ENCODE measurements around the gene ZC3H6.
A peak's percentile ranks its signal among the peaks of the same experiment; 100 is the strongest.

The ZC3H6 gene

DNA sequence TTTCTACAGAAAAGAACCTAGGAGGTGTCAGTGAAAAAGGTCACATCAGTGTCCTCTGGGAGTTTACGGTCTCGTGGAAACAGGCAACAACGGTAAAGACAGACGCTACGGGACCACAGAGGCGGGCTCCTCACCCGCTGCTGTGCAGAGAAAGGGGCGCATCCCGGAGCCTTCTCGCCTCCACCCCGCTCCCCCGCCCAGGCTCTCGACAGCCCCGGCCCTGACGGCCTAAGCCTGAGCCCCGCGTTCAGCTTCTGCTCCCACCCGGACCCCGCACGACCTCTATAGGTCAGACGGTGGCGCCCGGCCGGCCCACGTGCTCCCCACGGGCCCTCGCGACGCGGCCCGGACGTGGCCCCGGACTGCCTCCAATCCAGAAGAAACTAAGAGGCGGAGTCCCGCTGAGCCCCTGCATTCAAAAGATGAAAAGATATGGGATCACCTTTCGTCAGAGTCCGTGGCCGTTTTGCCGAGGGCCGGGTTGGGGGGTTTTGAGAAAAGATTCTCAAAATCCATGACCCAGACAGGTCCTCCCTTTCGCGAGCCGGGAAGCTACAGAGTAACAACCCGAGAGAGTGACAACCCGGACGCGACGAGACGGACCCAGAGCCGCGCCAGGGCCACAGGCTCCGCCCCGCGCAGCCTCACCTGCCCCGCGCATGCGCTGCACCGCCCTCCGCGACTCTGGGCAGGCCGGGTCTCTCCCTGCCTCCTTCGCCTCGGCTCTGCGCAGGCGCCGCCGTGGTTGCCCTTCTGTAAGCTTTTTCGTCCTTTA lies 20.7 kb upstream of the ZC3H6 start, which contains the start of gene ZC3H8:
TSS of gene ZC3H8 (minus strand) at position 577 of the 775 bp plus-strand sequence. CDS start at position 516, 61 bp downstream.
- Histone ChIP-seq H3K4me3 (peak within 1 kb of the TSS; percentile 98), H3K9me3 (ENCODE audit: low read depth, low read length) (no peaks in the 10 kb centered on the region), H3K27ac (no peak within 1 kb of the TSS), H3K36me3 (ENCODE audit: insufficient read depth, low read length) (peaks cover 5% of the 10 kb centered on the region), H3K9ac (ENCODE audit: insufficient read length) (peak within 1 kb of the TSS; percentile 87)
- DNase-seq (ENCODE audit: low read depth, low spot score) = peak; percentile 8
- TF ChIP-seq POLR2AphosphoS5 (IDR thresholded peaks at IDR 0.05; ENCODE audit: borderline replicate concordance, low read depth, low read length) (peak; percentile 86), FOXP2 (optimal IDR thresholded peaks at IDR 0.05; ENCODE audit: control extremely low read depth, extremely low read length, insufficient read depth) (peak; percentile 44), EZH2 (IDR thresholded peaks at IDR 0.05) (no peak)

DNA sequence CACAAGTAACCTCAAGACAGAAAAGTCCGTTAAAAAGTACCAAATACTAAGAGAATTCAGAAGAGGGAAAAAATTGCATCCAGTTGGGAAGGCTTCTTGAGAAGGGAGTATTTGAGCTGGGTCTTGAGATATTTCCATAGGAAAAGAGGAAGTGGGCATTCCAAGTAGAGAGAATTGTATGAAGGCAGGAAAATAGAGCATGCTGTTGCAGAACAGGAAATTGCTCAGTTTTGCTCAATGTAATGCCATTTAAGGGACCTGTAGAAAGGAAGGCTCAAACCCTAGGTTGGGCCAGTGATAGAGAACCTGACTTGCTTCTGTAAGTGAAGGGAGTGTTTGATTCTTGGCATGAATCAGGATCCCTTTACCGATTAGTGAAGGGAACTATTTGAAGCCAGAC lies 19.5 kb upstream of the ZC3H6 start:
- H3K4me3 ChIP-seq = no peak overlapping the region
- H3K36me3 ChIP-seq (ENCODE audit: insufficient read depth, low read length) = no peaks in the 10 kb centered on the region
- no peaks in the 10 kb centered on the region for H3K9me3 ChIP-seq (ENCODE audit: low read depth, low read length)
- no peak for TF ChIP-seq FOXP2 (optimal IDR thresholded peaks at IDR 0.05; ENCODE audit: control extremely low read depth, extremely low read length, insufficient read depth)
- no peak for TF ChIP-seq EZH2 (IDR thresholded peaks at IDR 0.05)
- TF ChIP-seq POLR2AphosphoS5 (IDR thresholded peaks at IDR 0.05; ENCODE audit: borderline replicate concordance, low read depth, low read length) = no peak
- H3K9ac ChIP-seq (ENCODE audit: insufficient read length) = no peak overlapping the region
- no peak overlapping the region for H3K27ac ChIP-seq
- DNase-seq (ENCODE audit: low read depth, low spot score) = no peak

DNA sequence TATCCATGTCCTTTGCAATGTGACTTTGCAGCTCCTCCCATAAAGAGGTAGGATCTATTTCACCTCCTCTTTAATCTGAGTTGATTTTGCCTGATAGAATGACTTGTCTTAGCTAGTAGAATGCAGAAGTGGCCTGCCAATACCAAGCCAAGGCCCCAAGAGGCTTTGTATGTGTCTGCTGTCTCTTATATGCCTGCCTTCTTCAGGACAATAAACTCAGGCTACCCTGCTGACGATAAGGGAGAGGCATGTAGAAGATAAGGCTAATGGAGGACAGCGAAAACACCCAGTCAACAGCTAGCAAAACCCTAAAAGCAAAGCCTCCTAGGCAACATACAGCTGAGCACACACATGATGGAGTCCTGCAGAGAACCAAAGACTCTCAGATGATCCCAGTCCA lies 18.7 kb upstream of the ZC3H6 start:
- Histone ChIP-seq H3K9ac (ENCODE audit: insufficient read length) (no peak overlapping the region), H3K27ac (no peak overlapping the region), H3K4me3 (no peak overlapping the region), H3K9me3 (ENCODE audit: low read depth, low read length) (no peaks in the 10 kb centered on the region), H3K36me3 (ENCODE audit: insufficient read depth, low read length) (no peaks in the 10 kb centered on the region)
- no peak for DNase-seq (ENCODE audit: low read depth, low spot score)
- TF ChIP-seq FOXP2 (optimal IDR thresholded peaks at IDR 0.05; ENCODE audit: control extremely low read depth, extremely low read length, insufficient read depth) (no peak), EZH2 (IDR thresholded peaks at IDR 0.05) (no peak), POLR2AphosphoS5 (IDR thresholded peaks at IDR 0.05; ENCODE audit: borderline replicate concordance, low read depth, low read length) (no peak)

DNA sequence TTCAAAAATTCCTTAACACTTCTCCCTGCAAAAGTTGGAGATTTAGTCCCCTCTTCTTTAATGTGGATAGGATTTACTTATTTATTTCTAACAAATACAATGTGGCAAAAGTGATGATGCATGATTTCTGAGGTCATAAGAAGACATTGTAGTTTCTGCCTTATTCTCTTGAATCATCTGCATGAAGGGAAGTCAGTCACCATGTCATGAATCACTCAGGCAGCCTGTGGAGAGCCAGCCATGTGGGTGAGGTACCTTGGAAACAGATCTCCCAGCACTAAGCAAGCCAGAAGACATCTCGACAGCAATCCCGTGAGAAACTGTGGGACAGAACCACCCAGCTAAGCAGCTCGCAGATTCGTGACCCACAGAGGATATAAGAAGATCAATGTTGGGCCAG lies 17.8 kb upstream of the ZC3H6 start:
- DNase-seq (ENCODE audit: low read depth, low spot score) = no peak
- no peak overlapping the region for H3K27ac ChIP-seq
- H3K4me3 ChIP-seq = no peak overlapping the region
- H3K36me3 ChIP-seq (ENCODE audit: insufficient read depth, low read length) = no peaks in the 10 kb centered on the region
- TF ChIP-seq EZH2 (IDR thresholded peaks at IDR 0.05) (no peak), FOXP2 (optimal IDR thresholded peaks at IDR 0.05; ENCODE audit: control extremely low read depth, extremely low read length, insufficient read depth) (no peak), POLR2AphosphoS5 (IDR thresholded peaks at IDR 0.05; ENCODE audit: borderline replicate concordance, low read depth, low read length) (no peak)
- no peaks in the 10 kb centered on the region for H3K9me3 ChIP-seq (ENCODE audit: low read depth, low read length)
- H3K9ac ChIP-seq (ENCODE audit: insufficient read length) = no peak overlapping the region

DNA sequence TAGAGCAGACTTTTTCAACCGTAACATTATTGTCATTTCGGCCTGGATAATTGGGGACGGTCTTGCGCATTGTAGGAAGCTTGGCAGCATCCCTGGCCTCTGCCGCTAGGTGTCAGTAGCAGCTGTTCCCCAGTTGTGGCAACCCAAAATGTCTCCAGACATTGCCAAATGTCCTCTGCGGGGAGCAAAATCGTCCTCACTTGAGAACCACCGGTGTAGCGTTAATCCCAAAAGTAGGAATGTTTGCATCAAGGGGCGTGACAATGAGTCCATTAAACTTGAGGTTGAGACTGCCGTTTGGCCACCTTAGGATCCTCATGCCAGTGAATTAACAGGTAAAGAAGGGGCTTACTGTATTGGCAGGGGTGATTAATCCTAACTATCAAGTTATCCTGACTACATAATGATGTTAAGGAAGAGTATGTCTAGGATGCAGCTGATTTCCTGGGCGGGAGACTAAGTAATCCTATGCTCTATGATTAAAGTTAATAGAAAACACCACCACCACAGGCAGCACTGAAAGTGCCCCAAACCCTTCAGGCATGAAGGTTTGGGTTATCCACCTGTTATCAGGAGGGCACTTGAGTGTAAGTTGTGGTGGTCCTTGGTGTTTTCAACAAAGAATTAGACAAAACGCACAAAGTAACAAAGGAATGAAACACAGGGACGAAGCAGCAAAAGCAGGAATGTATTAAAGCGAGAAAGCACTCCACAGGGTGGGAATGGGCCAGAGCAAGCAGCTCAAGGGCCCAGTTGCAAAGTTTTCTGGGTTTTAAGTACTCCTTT lies 15.7 kb upstream of the ZC3H6 start:
- Histone ChIP-seq H3K9me3 (ENCODE audit: low read depth, low read length) (no peaks in the 10 kb centered on the region), H3K4me3 (peak overlapping the region; percentile 55), H3K9ac (ENCODE audit: insufficient read length) (no peak overlapping the region), H3K27ac (no peak overlapping the region), H3K36me3 (ENCODE audit: insufficient read depth, low read length) (no peaks in the 10 kb centered on the region)
- DNase-seq (ENCODE audit: low read depth, low spot score) = peak; percentile 74
- TF ChIP-seq EZH2 (IDR thresholded peaks at IDR 0.05) (no peak), FOXP2 (optimal IDR thresholded peaks at IDR 0.05; ENCODE audit: control extremely low read depth, extremely low read length, insufficient read depth) (no peak), POLR2AphosphoS5 (IDR thresholded peaks at IDR 0.05; ENCODE audit: borderline replicate concordance, low read depth, low read length) (no peak)

DNA sequence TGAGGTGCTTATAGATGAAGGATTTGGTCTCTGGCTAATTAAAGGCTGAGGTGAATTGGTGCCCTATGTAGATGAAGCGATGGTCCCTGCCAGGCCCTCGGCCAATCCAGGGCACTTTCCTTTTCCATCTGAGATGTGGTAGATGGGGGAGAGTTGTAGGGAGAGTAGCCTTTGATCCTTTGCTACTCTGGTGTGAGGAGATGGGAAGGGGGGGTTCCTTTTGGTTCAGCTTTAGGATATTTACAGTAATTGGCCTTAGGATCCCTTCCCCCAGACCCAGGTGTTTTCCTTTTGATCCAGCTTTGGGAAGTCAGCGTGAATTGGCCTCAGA lies 15.1 kb upstream of the ZC3H6 start:
- Histone ChIP-seq H3K4me3 (no peak overlapping the region), H3K9ac (ENCODE audit: insufficient read length) (no peak overlapping the region), H3K36me3 (ENCODE audit: insufficient read depth, low read length) (no peaks in the 10 kb centered on the region), H3K27ac (no peak overlapping the region), H3K9me3 (ENCODE audit: low read depth, low read length) (no peaks in the 10 kb centered on the region)
- no peak for DNase-seq (ENCODE audit: low read depth, low spot score)
- no peak for TF ChIP-seq EZH2 (IDR thresholded peaks at IDR 0.05)
- no peak for TF ChIP-seq POLR2AphosphoS5 (IDR thresholded peaks at IDR 0.05; ENCODE audit: borderline replicate concordance, low read depth, low read length)
- TF ChIP-seq FOXP2 (optimal IDR thresholded peaks at IDR 0.05; ENCODE audit: control extremely low read depth, extremely low read length, insufficient read depth) = no peak

DNA sequence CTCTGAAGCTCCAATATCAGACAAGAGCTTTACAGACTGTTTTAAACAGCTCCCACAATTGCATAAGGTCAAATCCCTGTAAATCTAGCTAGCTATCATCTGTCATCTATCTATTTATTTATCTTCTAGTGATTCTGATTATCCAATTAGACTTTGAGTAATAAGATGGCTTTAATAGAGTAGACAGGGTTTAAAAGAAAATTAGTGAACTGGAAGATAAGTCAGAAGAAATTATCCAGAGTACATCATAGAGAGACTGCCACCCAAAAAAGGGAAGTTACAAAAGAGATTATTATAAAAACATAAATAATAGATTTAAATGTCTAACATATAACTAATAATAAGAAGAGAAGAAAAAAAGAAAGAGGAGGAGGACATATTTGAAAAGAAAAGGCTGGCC lies 12.5 kb upstream of the ZC3H6 start:
- Histone ChIP-seq H3K4me3 (no peak overlapping the region), H3K9me3 (ENCODE audit: low read depth, low read length) (no peaks in the 10 kb centered on the region), H3K27ac (no peak overlapping the region), H3K9ac (ENCODE audit: insufficient read length) (no peak overlapping the region), H3K36me3 (ENCODE audit: insufficient read depth, low read length) (no peaks in the 10 kb centered on the region)
- no peak for DNase-seq (ENCODE audit: low read depth, low spot score)
- TF ChIP-seq FOXP2 (optimal IDR thresholded peaks at IDR 0.05; ENCODE audit: control extremely low read depth, extremely low read length, insufficient read depth) = no peak
- no peak for TF ChIP-seq POLR2AphosphoS5 (IDR thresholded peaks at IDR 0.05; ENCODE audit: borderline replicate concordance, low read depth, low read length)
- no peak for TF ChIP-seq EZH2 (IDR thresholded peaks at IDR 0.05)

DNA sequence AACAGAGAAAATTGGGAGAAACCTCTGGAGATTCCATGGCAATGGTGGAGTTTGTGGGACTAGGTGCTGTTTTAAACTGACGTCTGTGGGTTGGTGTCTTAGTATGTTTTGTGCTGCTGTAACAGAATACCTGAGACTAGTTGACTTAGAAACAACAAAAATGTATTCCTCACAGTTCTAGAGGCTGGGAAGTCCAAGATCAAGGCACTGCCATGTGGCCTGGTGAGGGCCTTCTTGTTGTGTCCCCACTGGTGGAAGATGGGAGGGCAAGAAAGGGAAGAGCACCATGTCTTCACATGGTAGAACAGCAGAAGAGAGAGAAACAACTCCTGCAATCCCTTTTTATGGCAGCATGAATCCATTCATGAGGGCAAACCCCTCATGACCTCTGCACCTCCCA lies 6.8 kb upstream of the ZC3H6 start:
- no peaks in the 10 kb centered on the region for H3K9me3 ChIP-seq (ENCODE audit: low read depth, low read length)
- no peak overlapping the region for H3K4me3 ChIP-seq
- no peak overlapping the region for H3K27ac ChIP-seq
- no peak for DNase-seq (ENCODE audit: low read depth, low spot score)
- H3K36me3 ChIP-seq (ENCODE audit: insufficient read depth, low read length) = no peaks in the 10 kb centered on the region
- TF ChIP-seq POLR2AphosphoS5 (IDR thresholded peaks at IDR 0.05; ENCODE audit: borderline replicate concordance, low read depth, low read length) (no peak), FOXP2 (optimal IDR thresholded peaks at IDR 0.05; ENCODE audit: control extremely low read depth, extremely low read length, insufficient read depth) (no peak), EZH2 (IDR thresholded peaks at IDR 0.05) (no peak)
- H3K9ac ChIP-seq (ENCODE audit: insufficient read length) = no peak overlapping the region
